Heart right ventricle (tissue), 16 donors: ENCODE results near the gene DHRS13. TPM values are rescaled to one million over a fixed set of nuclear protein-coding genes. Genes with fewer than 3 reads are reported as not detected.
"Not testable (repeated sequence)": the region's sequence is repeated elsewhere in the genome, so short reads cannot be mapped to it uniquely, and the experiment has no call there.

Experiments
- ATAC-seq, 8 donors: fragments of 200-7000 bp; cut with Tn5 transposase; one replicate each; pipeline ENCODE4 v1.9.1; 2020; ENCODE audit warnings: mild to moderate bottlenecking in 8 of 8, moderate library complexity in 8 of 8, moderate number of reproducible peaks in 1 of 8
- DNase-seq, 2 donors: peaks; one replicate each; pipeline ENCODE4 v3.0.0-alpha.2; 2020
- H3K27ac ChIP-seq, 10 donors: fragments of 200-600 bp; sonication (generic) in 2 of 10; one replicate each; pipeline versions ENCODE4 v1.5.0 to v1.8.0; 2020 to 2022; ENCODE audit warnings: mild to moderate bottlenecking in 3 of 10
- H3K27me3 ChIP-seq, 7 donors: fragments of 200-600 bp; one replicate each; pipeline ENCODE4 v1.8.0; 2021 to 2022; ENCODE audit warnings: mild to moderate bottlenecking in 2 of 7
- H3K36me3 ChIP-seq, 9 donors: fragments of 200-600 bp; sonication (generic) in 1 of 9; one replicate each; pipeline versions ENCODE4 v1.5.0 to v1.8.0; 2020 to 2022; ENCODE audit warnings: mild to moderate bottlenecking in 2 of 9
- H3K4me1 ChIP-seq, 9 donors: fragments of 200-600 bp; sonication (generic) in 1 of 9; one replicate each; pipeline versions ENCODE4 v1.5.0 to v1.8.0; 2020 to 2022; ENCODE audit warnings: mild to moderate bottlenecking in 4 of 9
- H3K4me3 ChIP-seq, 10 donors: fragments of 200-600 bp; sonication (generic) in 2 of 10; one replicate each; pipeline versions ENCODE4 v1.5.0 to v1.8.0; 2020 to 2022; ENCODE audit warnings: mild to moderate bottlenecking in 7 of 10, moderate library complexity in 2 of 10
- H3K9me3 ChIP-seq, 11 donors: fragments of 200-600 bp in 10 of 11; sonication (generic) in 2 of 11; one replicate each; pipeline versions ENCODE4 v1.5.0 to v1.8.0; 2013 to 2022; ENCODE audit warnings: mild to moderate bottlenecking in 2 of 11, control low read depth in 1 of 11, moderate library complexity in 1 of 11
- CTCF ChIP-seq, 9 donors: fragments of 200-600 bp; sonication (generic) in 2 of 9; IDR thresholded peaks; one replicate each; pipeline versions ENCODE4 v1.5.0 to v1.8.0; 2021 to 2022; ENCODE audit warnings: antibody characterized with exemption in 9 of 9, mild to moderate bottlenecking in 5 of 9, moderate library complexity in 1 of 9
- WGBS, 2 donors: extraction: QIAGEN DNeasy Blood & Tissue Kit; methylation state at CpG; one replicate each; pipeline ENCODE4 v1.1.7; 2013; ENCODE audit warnings: inconsistent platforms in 1 of 2; 5-methylcytosine and 5-hydroxymethylcytosine counted together
- intact Hi-C, 10 donors: fragments of 100-400 bp; cut with DNase I; formaldehyde crosslinking; loops; one replicate each; pipeline versions ENCODE4 v1.11.1 to v1.14.2; 2022
- polyA plus RNA-seq, 2 donors: library from polyadenylated mRNA; stranded (reverse); fragments of 200-250 nt; gene quantifications; one replicate each; pipeline ENCODE4 v1.2.3, GENCODE V29; 2013
- total RNA-seq, 10 donors: library from RNA; stranded (reverse); fragmentation: NEBNext Ultra II Directional in 3 of 10; extraction: Animal tissue kit (Norgen Biotek cat#: 25700) in 3 of 10; gene quantifications; one replicate each; pipeline versions ENCODE4 v1.2.1 to v1.2.4, GENCODE V29; 2021 to 2023
- donor health status: Arrhythmogenic right ventricular cardiomyopathy.
- donor health status: ischemic (EF 13 %, LVEDD 7.1; RV severe dilation, severe dysfunction).
- donor health status: healthy with polysubstance abuse.
- donor health status: DM: no; HTN: yes; CAD: no.
- donor health status: DM: no; HTN: no; CAD: no.
- donor health status: ischemic (EF 25% LVEDD 6.9; RV normal size, moderate dysfunction).
- donor health status: ischemic (EF 25% LVEDD 5.7; RV mildly dilated, moderate dysfunction).
- donor health status: healthy.
- donor health status: DM: yes; HTN: yes; CAD: no.
- donor health status: Ischemic cardiomyopathy.
- donor health status: ischemic (EF 35%, LVEDD 5.7; RV mildly dilated, moderate dysfunction).
- donor health status: nonischemic (EF 11% LVEDD 7.7; RV severe dilation, severe dysfunction).
- donor health status: DM: yes; HTN: yes; CAD: no.
- donor health status: PGD.
- donor health status: ischemic (EF 29% LVEDD 5.4; RV normal size, mild dysfunction).
- donor health status: nonischemic (EF 23%, LVEDD 6.1; RV moderate dilation, normal function).

The DHRS13 gene
- total and polyA plus RNA-seq, 12 donors, result 1.1 to 5.6 (median 2.6) TPM

- no peaks in the 10 kb centered on the region for H3K9me3 ChIP-seq
- ATAC-seq, result no peak
- TF ChIP-seq CTCF (IDR thresholded peaks at IDR 0.05), result peak in 2 of 9 donors; percentile 12 to 25
Observed at GRCh38 chr17:28878981-28879380, 23.9 kb downstream of the DHRS13 start.

GRCh38 chr17:28878158-28878910 is 24.5 kb downstream of the DHRS13 start:
- DNase-seq (no peak), ATAC-seq (no peak)
- Histone ChIP-seq H3K9me3 (no peaks in the 10 kb centered on the region), H3K4me3 (no peak overlapping the region), H3K4me1 (no peaks in the 10 kb centered on the region), H3K27ac (no peak overlapping the region), H3K27me3 (no peaks in the 10 kb centered on the region), H3K36me3 (peaks cover 0 to 56% (median 46%) of the 10 kb centered on the region in 9 donors)
- WGBS, 2 donors, result 88 to 91% methylated on average over 2 of the region's 2 CpGs
- intact Hi-C loops, result no loop called here
- no peak for TF ChIP-seq CTCF (IDR thresholded peaks at IDR 0.05)

More at GRCh38 chr17:28878981-28879380, 23.9 kb downstream of the DHRS13 start:
- Histone ChIP-seq H3K27me3 (no peaks in the 10 kb centered on the region), H3K27ac (no peak overlapping the region), H3K4me3 (no peak overlapping the region), H3K4me1 (no peaks in the 10 kb centered on the region), H3K36me3 (peaks cover 0 to 62% (median 48%) of the 10 kb centered on the region in 9 donors)
- intact Hi-C loops, result no loop called here
- DNase-seq, result no peak
- WGBS, 2 donors, result 70 to 86% methylated on average over 4 of the region's 4 CpGs

GRCh38 chr17:28877150-28877711 is 25.6 kb downstream of the DHRS13 start:
- H3K27me3 ChIP-seq, H3K9me3 ChIP-seq, ATAC-seq, H3K4me3 ChIP-seq, intact Hi-C loops, H3K27ac ChIP-seq, H3K4me1 ChIP-seq, DNase-seq: not testable (repeated sequence)
- WGBS, 2 donors, result 96 to 99% methylated on average over 6 of the region's 6 CpGs
- H3K36me3 ChIP-seq, result peaks cover 0 to 45% (median 36%) of the 10 kb centered on the region in 9 donors

GRCh38 chr17:28875848-28876550 is 26.9 kb downstream of the DHRS13 start:
- no peaks in the 10 kb centered on the region for H3K27me3 ChIP-seq
- TF ChIP-seq CTCF (IDR thresholded peaks at IDR 0.05), result no peak
- DNase-seq, result no peak
- intact Hi-C loops, result no loop called here
- 45 to 65% methylated on average over 1 of the region's 1 CpG for WGBS, 2 donors
- H3K4me3 ChIP-seq, result no peak overlapping the region
- H3K36me3 ChIP-seq, result peaks cover 0 to 32% (median 24%) of the 10 kb centered on the region in 9 donors
- no peak overlapping the region for H3K27ac ChIP-seq
- no peaks in the 10 kb centered on the region for H3K4me1 ChIP-seq
- no peaks in the 10 kb centered on the region for H3K9me3 ChIP-seq
- ATAC-seq, result no peak
